GM08714 (cell line): ENCODE results near the gene PRPF6.
A peak's percentile ranks its signal among the peaks of the same experiment; 100 is the strongest.
"Not testable (repeated sequence)": the region's sequence is repeated elsewhere in the genome, so short reads cannot be mapped to it uniquely, and the experiment has no call there.

Experiments used
- H3K4me3 ChIP-seq: fragments of 200-500 bp; sonication (Bioruptor generic); 2 replicates; pipeline ENCODE4 v1.5.1; 2014; ENCODE audit warnings: mild to moderate bottlenecking, low read length, inconsistent platforms
- ZNF274 ChIP-seq: IDR thresholded peaks from 2 replicates; pipeline ENCODE4 v1.6.1; 2012; ENCODE audit warnings: mild to moderate bottlenecking, low read depth, low read length

PRPF6 gene

GRCh38 chr20:63980317-63980805 lies 571 bp upstream of the PRPF6 start:
- TF ChIP-seq ZNF274, result no peak
- H3K4me3 ChIP-seq, result peak overlapping the region; percentile 68; the same call in 1 of the 2 replicates

- no peak for TF ChIP-seq ZNF274
- no peak overlapping the region for H3K4me3 ChIP-seq
Measured at GRCh38 chr20:63982937-63983336, 2.0 kb downstream of the PRPF6 start.

- H3K4me3 ChIP-seq, result no peak overlapping the region
- no peak for TF ChIP-seq ZNF274
Measured at GRCh38 chr20:64000906-64001305, 20.0 kb downstream of the PRPF6 start.

- TF ChIP-seq ZNF274, result no peak
Measured at GRCh38 chr20:64001607-64002011, 20.7 kb downstream of the PRPF6 start.

GRCh38 chr20:64003960-64004725 lies 23.2 kb downstream of the PRPF6 start:
- no peak for TF ChIP-seq ZNF274
- no peak overlapping the region for H3K4me3 ChIP-seq

More at GRCh38 chr20:64001607-64002011, 20.7 kb downstream of the PRPF6 start:
- H3K4me3 ChIP-seq, result no peak overlapping the region

- no peak overlapping the region for H3K4me3 ChIP-seq
- no peak for TF ChIP-seq ZNF274
Measured at GRCh38 chr20:64005394-64005793, 24.5 kb downstream of the PRPF6 start.

- no peak overlapping the region for H3K4me3 ChIP-seq
- TF ChIP-seq ZNF274, result no peak
Measured at GRCh38 chr20:64006490-64006889, 25.6 kb downstream of the PRPF6 start.

- no peak for TF ChIP-seq ZNF274
- no peak overlapping the region for H3K4me3 ChIP-seq
Measured at GRCh38 chr20:64006902-64007301, 26.0 kb downstream of the PRPF6 start.

GRCh38 chr20:64009811-64010387 lies 29.0 kb downstream of the PRPF6 start:
- no peak for TF ChIP-seq ZNF274
- no peak overlapping the region for H3K4me3 ChIP-seq

- no peak for TF ChIP-seq ZNF274
- H3K4me3 ChIP-seq, result no peak overlapping the region
Measured at GRCh38 chr20:64010711-64011237, 29.8 kb downstream of the PRPF6 start.

GRCh38 chr20:64011366-64011779 lies 30.4 kb downstream of the PRPF6 start:
- no peak for TF ChIP-seq ZNF274
- H3K4me3 ChIP-seq, result no peak overlapping the region

GRCh38 chr20:64012385-64013154 lies 31.6 kb downstream of the PRPF6 start:
- H3K4me3 ChIP-seq, result not testable (repeated sequence)

- H3K4me3 ChIP-seq, result no peak overlapping the region
- no peak for TF ChIP-seq ZNF274
Measured at GRCh38 chr20:64015635-64016034, 34.7 kb downstream of the PRPF6 start.
